ENCODE results near the gene ZMIZ1. TPM values are rescaled to one million over a fixed set of nuclear protein-coding genes. Genes with fewer than 3 reads are reported as not detected.

The ZMIZ1 gene
- total and polyA plus RNA-seq, 4 donors, result 3.9 to 19.1 (median 9.8) TPM

DNA sequence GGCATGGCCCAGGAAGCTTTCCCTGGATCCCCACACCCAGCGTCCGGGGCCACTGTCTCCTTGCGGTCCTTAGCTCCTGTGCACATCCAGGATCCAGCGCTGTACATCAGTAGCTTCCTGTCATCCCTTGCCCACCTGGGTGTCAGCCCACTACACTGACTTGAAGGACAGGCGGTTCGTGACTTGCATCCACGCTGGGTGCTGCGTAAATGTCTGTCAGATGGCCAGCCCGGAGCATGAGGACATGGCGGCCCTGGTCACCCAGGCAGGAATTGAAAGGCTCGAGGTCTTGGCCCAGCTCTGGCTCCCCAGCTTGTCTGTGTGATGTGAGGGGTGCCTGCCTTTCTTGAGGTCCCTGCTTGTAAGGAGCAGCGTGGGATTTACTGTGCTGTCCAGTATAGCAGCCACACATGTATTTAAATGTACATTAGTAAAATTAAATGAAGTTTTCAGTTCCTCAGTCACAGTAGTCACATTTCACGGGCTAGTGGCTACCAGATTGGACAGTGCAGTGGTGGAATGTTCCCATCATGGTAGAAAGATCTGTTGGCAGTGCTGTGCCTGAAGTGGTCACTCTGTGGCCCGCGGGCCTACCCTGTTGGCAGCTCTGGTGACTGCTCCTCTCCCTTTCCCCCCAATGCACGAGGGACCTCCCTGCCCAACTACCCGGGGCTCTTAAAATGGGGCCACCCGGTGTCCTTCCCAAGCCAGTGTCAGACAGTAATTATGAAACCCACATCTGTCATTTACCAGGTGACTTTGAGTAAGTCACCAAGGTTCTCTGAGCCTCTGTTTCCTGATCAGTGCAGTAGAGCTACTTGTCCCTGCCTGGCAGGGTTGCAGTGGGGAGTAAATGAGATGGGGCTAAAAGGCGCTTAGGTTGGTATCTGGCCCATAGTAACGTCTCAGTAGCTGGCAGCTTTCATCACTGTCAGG, 180.7 kb downstream of the ZMIZ1 start:
- peak overlapping the region; percentile 1 to 23 for H3K27ac ChIP-seq (ENCODE audit: low read depth in 1 of 2, low read length in 2 of 2)
- no peak overlapping the region for H3K4me3 ChIP-seq (ENCODE audit: low read depth in 1 of 3, low read length in 3 of 3)
- no peak overlapping the region for H3K9ac ChIP-seq (ENCODE audit: low read depth in 1 of 2, low read length in 2 of 2)
- TF ChIP-seq YY1 (IDR thresholded peaks at IDR 0.05) (no peak), EGR1 (IDR thresholded peaks at IDR 0.05; ENCODE audit: low read depth in 2 of 2) (no peak), RXRA (IDR thresholded peaks at IDR 0.05) (no peak), FOXA1 (IDR thresholded peaks at IDR 0.05) (no peak), GABPA (IDR thresholded peaks at IDR 0.05 in 1 of 2, conservative IDR thresholded peaks at IDR 0.05 in 1 of 2) (no peak), HNF4G (IDR thresholded peaks at IDR 0.05) (no peak), RAD21 (IDR thresholded peaks at IDR 0.05) (no peak), NR2F2 (IDR thresholded peaks at IDR 0.05) (no peak)
- TF ChIP-seq, protein P1, sequence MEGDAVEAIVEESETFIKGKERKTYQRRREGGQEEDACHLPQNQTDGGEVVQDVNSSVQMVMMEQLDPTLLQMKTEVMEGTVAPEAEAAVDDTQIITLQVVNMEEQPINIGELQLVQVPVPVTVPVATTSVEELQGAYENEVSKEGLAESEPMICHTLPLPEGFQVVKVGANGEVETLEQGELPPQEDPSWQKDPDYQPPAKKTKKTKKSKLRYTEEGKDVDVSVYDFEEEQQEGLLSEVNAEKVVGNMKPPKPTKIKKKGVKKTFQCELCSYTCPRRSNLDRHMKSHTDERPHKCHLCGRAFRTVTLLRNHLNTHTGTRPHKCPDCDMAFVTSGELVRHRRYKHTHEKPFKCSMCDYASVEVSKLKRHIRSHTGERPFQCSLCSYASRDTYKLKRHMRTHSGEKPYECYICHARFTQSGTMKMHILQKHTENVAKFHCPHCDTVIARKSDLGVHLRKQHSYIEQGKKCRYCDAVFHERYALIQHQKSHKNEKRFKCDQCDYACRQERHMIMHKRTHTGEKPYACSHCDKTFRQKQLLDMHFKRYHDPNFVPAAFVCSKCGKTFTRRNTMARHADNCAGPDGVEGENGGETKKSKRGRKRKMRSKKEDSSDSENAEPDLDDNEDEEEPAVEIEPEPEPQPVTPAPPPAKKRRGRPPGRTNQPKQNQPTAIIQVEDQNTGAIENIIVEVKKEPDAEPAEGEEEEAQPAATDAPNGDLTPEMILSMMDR (IDR thresholded peaks at IDR 0.05; ENCODE audit: low read depth, low read length, missing input control), result no peak
- TF ChIP-seq, protein P2, sequence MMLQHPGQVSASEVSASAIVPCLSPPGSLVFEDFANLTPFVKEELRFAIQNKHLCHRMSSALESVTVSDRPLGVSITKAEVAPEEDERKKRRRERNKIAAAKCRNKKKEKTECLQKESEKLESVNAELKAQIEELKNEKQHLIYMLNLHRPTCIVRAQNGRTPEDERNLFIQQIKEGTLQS (IDR thresholded peaks at IDR 0.05), result no peak
- 92% methylated on average over 20 of the region's 20 CpGs for WGBS
- peaks cover 13 to 36% (median 25%) of the 10 kb centered on the region in 4 donors for H3K4me1 ChIP-seq (ENCODE audit: control insufficient read depth in 4 of 4, insufficient read depth in 4 of 4, low read length in 3 of 4)
- H3K9me3 ChIP-seq (ENCODE audit: control insufficient read depth in 4 of 4, low read length in 3 of 4), result no peaks in the 10 kb centered on the region
- DNase-seq (ENCODE audit: low spot score), result no peak
- peaks cover 0 to 2% (median 0%) of the 10 kb centered on the region in 4 donors for H3K36me3 ChIP-seq (ENCODE audit: control insufficient read depth in 4 of 4, insufficient read depth in 3 of 4, low read depth in 1 of 4, low read length in 3 of 4)
- H3K27me3 ChIP-seq (ENCODE audit: control insufficient read depth in 4 of 4, insufficient read depth in 4 of 4, low read length in 3 of 4), result no peaks in the 10 kb centered on the region

DNA sequence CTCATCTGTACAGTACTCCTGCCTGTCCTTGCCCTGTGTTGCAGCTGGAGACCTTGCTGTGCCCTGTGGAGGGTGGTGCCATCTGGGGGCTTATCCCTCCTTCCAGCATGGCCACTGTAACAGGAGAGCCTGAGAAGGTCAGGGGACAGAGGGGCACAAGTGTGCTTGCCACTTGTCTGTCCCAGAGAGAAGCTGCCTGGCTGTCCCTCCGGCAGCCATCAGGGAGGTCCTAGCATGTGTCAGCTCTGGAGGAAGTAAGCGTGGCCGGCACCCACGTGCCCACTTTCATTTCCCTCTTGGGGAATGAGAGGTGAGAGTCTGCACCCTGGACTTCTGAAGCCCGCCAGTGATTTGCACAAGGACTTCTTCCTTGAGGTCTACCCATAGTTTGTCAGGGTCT, 181.5 kb downstream of the ZMIZ1 start:
- no peak for TF ChIP-seq TAF1 (conservative IDR thresholded peaks at IDR 0.05)
- TF ChIP-seq HNF4A (conservative IDR thresholded peaks at IDR 0.05), result no peak
- no peak for TF ChIP-seq HNF4G (IDR thresholded peaks at IDR 0.05)
- TF ChIP-seq, protein P3, sequence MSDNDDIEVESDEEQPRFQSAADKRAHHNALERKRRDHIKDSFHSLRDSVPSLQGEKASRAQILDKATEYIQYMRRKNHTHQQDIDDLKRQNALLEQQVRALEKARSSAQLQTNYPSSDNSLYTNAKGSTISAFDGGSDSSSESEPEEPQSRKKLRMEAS (IDR thresholded peaks at IDR 0.05), result no peak
- no peak for TF ChIP-seq NR2F2 (IDR thresholded peaks at IDR 0.05)
- Histone ChIP-seq H3K4me1 (ENCODE audit: control insufficient read depth in 4 of 4, insufficient read depth in 4 of 4, low read length in 3 of 4) (peaks cover 10 to 31% (median 18%) of the 10 kb centered on the region in 4 donors), H3K27me3 (ENCODE audit: control insufficient read depth in 4 of 4, insufficient read depth in 4 of 4, low read length in 3 of 4) (no peaks in the 10 kb centered on the region), H3K4me3 (ENCODE audit: low read depth in 1 of 3, low read length in 3 of 3) (no peak overlapping the region), H3K9me3 (ENCODE audit: control insufficient read depth in 4 of 4, low read length in 3 of 4) (no peaks in the 10 kb centered on the region), H3K36me3 (ENCODE audit: control insufficient read depth in 4 of 4, insufficient read depth in 3 of 4, low read depth in 1 of 4, low read length in 3 of 4) (peaks cover 0 to 2% (median 0%) of the 10 kb centered on the region in 4 donors), H3K9ac (ENCODE audit: low read depth in 1 of 2, low read length in 2 of 2) (no peak overlapping the region), H3K27ac (ENCODE audit: low read depth in 1 of 2, low read length in 2 of 2) (peak overlapping the region in 1 of 2 donors; percentile 1)
- no peak for DNase-seq (ENCODE audit: low spot score)
- 77% methylated on average over 5 of the region's 5 CpGs for WGBS

- H3K4me3 ChIP-seq (ENCODE audit: low read depth in 1 of 3, low read length in 3 of 3), result no peak overlapping the region
- no peaks in the 10 kb centered on the region for H3K9me3 ChIP-seq (ENCODE audit: control insufficient read depth in 4 of 4, low read length in 3 of 4)
- TF ChIP-seq HNF4A (conservative IDR thresholded peaks at IDR 0.05) (no peak), NR2F2 (IDR thresholded peaks at IDR 0.05) (no peak), FOXA2 (IDR thresholded peaks at IDR 0.05) (no peak), GABPA (IDR thresholded peaks at IDR 0.05 in 1 of 2, conservative IDR thresholded peaks at IDR 0.05 in 1 of 2) (no peak), JUND (IDR thresholded peaks at IDR 0.05) (no peak), EGR1 (IDR thresholded peaks at IDR 0.05; ENCODE audit: low read depth in 2 of 2) (no peak), HNF4G (IDR thresholded peaks at IDR 0.05) (no peak), TAF1 (conservative IDR thresholded peaks at IDR 0.05) (no peak), YY1 (IDR thresholded peaks at IDR 0.05) (no peak)
- TF ChIP-seq, protein P3 (IDR thresholded peaks at IDR 0.05), result no peak
- TF ChIP-seq, protein P1 (IDR thresholded peaks at IDR 0.05; ENCODE audit: low read depth, low read length, missing input control), result no peak
- TF ChIP-seq, protein P2 (IDR thresholded peaks at IDR 0.05), result no peak
- TF ChIP-seq, protein P4, sequence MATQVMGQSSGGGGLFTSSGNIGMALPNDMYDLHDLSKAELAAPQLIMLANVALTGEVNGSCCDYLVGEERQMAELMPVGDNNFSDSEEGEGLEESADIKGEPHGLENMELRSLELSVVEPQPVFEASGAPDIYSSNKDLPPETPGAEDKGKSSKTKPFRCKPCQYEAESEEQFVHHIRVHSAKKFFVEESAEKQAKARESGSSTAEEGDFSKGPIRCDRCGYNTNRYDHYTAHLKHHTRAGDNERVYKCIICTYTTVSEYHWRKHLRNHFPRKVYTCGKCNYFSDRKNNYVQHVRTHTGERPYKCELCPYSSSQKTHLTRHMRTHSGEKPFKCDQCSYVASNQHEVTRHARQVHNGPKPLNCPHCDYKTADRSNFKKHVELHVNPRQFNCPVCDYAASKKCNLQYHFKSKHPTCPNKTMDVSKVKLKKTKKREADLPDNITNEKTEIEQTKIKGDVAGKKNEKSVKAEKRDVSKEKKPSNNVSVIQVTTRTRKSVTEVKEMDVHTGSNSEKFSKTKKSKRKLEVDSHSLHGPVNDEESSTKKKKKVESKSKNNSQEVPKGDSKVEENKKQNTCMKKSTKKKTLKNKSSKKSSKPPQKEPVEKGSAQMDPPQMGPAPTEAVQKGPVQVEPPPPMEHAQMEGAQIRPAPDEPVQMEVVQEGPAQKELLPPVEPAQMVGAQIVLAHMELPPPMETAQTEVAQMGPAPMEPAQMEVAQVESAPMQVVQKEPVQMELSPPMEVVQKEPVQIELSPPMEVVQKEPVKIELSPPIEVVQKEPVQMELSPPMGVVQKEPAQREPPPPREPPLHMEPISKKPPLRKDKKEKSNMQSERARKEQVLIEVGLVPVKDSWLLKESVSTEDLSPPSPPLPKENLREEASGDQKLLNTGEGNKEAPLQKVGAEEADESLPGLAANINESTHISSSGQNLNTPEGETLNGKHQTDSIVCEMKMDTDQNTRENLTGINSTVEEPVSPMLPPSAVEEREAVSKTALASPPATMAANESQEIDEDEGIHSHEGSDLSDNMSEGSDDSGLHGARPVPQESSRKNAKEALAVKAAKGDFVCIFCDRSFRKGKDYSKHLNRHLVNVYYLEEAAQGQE (IDR thresholded peaks at IDR 0.05), result no peak
- no peak overlapping the region for H3K9ac ChIP-seq (ENCODE audit: low read depth in 1 of 2, low read length in 2 of 2)
- H3K36me3 ChIP-seq (ENCODE audit: control insufficient read depth in 4 of 4, insufficient read depth in 3 of 4, low read depth in 1 of 4, low read length in 3 of 4), result peaks cover 0 to 4% (median 2%) of the 10 kb centered on the region in 4 donors
- no peak overlapping the region for H3K27ac ChIP-seq (ENCODE audit: low read depth in 1 of 2, low read length in 2 of 2)
- no peak for DNase-seq (ENCODE audit: low spot score)
- 90% methylated on average over 5 of the region's 5 CpGs for WGBS
- H3K4me1 ChIP-seq (ENCODE audit: control insufficient read depth in 4 of 4, insufficient read depth in 4 of 4, low read length in 3 of 4), result peaks cover 0 to 10% (median 5%) of the 10 kb centered on the region in 4 donors
- no peaks in the 10 kb centered on the region for H3K27me3 ChIP-seq (ENCODE audit: control insufficient read depth in 4 of 4, insufficient read depth in 4 of 4, low read length in 3 of 4)
These were observed 183.7 kb downstream of the ZMIZ1 start for GRCh38 chr10:79252450-79252849.
